ENCODE results near the gene ASB16.
A peak's percentile ranks its signal among the peaks of the same experiment; 100 is the strongest.
"Not testable (repeated sequence)": the region's sequence is repeated elsewhere in the genome, so short reads cannot be mapped to it uniquely, and the experiment has no call there.

Gene ASB16

GRCh38 chr17:44147812-44148211 lies 22.7 kb upstream of the ASB16 start:
- H2BK15ac ChIP-seq (replicated peaks; ENCODE audit: low read depth) = no peak overlapping the region
- H3K4me1 ChIP-seq (ENCODE audit: control insufficient read depth, low read depth, low read length) = no peaks in the 10 kb centered on the region
- H3K4me3 ChIP-seq (ENCODE audit: low read length) = no peak overlapping the region
- H3K79me2 ChIP-seq (ENCODE audit: control insufficient read depth, insufficient read depth, low read length) = peaks cover 31% of the 10 kb centered on the region
- no peak overlapping the region for H2BK120ac ChIP-seq (ENCODE audit: low read depth, low read length)
- peak overlapping the region; percentile 45 for H3K23ac ChIP-seq (ENCODE audit: low read length)
- H3K18ac ChIP-seq (ENCODE audit: low read length) = no peak overlapping the region
- no peaks in the 10 kb centered on the region for H3K27me3 ChIP-seq (ENCODE audit: insufficient read depth, low read length, poor library complexity)
- H2BK5ac ChIP-seq (ENCODE audit: low read length) = no peak overlapping the region
- H3K9ac ChIP-seq (ENCODE audit: low read length) = no peak overlapping the region
- H3K56ac ChIP-seq (ENCODE audit: low read length) = no peak overlapping the region
- no peak overlapping the region for H4K8ac ChIP-seq (ENCODE audit: low read depth, low read length)
- no peak overlapping the region for H4K5ac ChIP-seq (ENCODE audit: low read length)
- H3K36me3 ChIP-seq (ENCODE audit: control insufficient read depth, insufficient read depth, low read length) = peaks cover 14% of the 10 kb centered on the region
- H2AK5ac ChIP-seq (ENCODE audit: low read length) = no peak overlapping the region
- no peak overlapping the region for H3K4me2 ChIP-seq (ENCODE audit: low read length)
- H3K4ac ChIP-seq (ENCODE audit: low read depth, low read length) = no peak overlapping the region
- no peak overlapping the region for H3K27ac ChIP-seq (ENCODE audit: low read depth, low read length)
- DNase-seq = no peak
- no CpG with 5 or more reads among the region's 4 CpGs for WGBS (ENCODE audit: extremely low coverage, insufficient coverage, low lambda C conversion rate)
- peaks cover 24% of the 10 kb centered on the region for H3K79me1 ChIP-seq (ENCODE audit: low read length)

DNA sequence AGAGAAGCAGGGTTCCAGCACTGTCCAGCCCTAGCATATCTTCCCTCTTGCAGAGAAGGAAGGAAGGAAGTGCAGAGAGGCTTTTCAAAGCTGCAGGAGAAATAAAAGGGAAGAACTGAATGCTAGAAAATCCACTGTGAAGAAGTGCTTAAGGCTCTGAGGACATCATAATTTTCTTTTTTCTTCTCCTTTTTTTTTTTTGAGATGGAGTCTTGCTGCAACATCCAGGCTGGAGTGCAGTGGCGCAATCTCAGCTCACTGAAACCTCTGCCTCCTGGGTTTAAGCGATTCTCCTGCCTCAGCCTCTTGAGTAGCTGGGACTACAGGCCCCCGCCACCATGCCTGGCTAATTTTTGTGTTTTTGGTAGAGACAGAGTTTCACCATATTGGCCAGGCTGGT lies 21.4 kb upstream of the ASB16 start:
- no CpG with 5 or more reads among the region's 3 CpGs for WGBS (ENCODE audit: extremely low coverage, insufficient coverage, low lambda C conversion rate)
- peaks cover 15% of the 10 kb centered on the region for H3K36me3 ChIP-seq (ENCODE audit: control insufficient read depth, insufficient read depth, low read length)
- H3K4ac ChIP-seq (ENCODE audit: low read depth, low read length) = not testable (repeated sequence)

DNA sequence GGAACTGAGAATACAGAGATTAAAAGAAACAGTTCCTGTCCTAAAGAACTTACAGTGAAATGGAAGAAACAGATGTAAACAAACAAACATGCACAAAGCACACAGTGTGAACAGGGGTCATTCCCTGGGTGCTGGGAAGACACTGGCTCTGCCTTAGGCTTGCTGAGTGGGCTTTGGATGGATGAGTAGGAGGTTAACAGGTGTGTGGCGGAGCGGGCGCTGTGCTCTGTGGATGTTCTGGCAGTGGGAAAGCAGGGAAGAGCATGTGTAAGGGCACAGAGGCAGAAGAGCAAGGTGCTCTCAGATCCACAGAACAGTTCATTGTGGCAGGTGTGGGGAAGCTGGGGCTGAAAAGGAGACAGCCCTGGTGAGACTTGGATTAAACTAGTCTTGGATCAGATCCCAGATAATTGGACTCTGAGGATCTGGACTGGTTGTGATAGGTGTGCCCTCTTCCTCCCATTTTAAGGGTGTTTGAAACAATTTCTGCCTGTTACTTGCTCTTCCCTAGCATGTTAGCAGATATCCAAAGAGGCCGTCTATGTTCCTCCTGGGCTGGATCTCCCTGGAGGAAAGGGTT lies 20.7 kb upstream of the ASB16 start:
- no peak overlapping the region for H4K5ac ChIP-seq (ENCODE audit: low read length)
- DNase-seq = no peak
- peaks cover 15% of the 10 kb centered on the region for H3K36me3 ChIP-seq (ENCODE audit: control insufficient read depth, insufficient read depth, low read length)
- peaks cover 25% of the 10 kb centered on the region for H3K79me1 ChIP-seq (ENCODE audit: low read length)
- no peak overlapping the region for H3K4me2 ChIP-seq (ENCODE audit: low read length)
- no peak overlapping the region for H3K23ac ChIP-seq (ENCODE audit: low read length)
- no peaks in the 10 kb centered on the region for H3K27me3 ChIP-seq (ENCODE audit: insufficient read depth, low read length, poor library complexity)
- H3K9ac ChIP-seq (ENCODE audit: low read length) = no peak overlapping the region
- H4K8ac ChIP-seq (ENCODE audit: low read depth, low read length) = no peak overlapping the region
- no peak overlapping the region for H2BK5ac ChIP-seq (ENCODE audit: low read length)
- no peak overlapping the region for H2BK15ac ChIP-seq (replicated peaks; ENCODE audit: low read depth)
- WGBS (ENCODE audit: extremely low coverage, insufficient coverage, low lambda C conversion rate) = no CpG with 5 or more reads among the region's 4 CpGs
- H2AK5ac ChIP-seq (ENCODE audit: low read length) = no peak overlapping the region
- peaks cover 26% of the 10 kb centered on the region for H3K79me2 ChIP-seq (ENCODE audit: control insufficient read depth, insufficient read depth, low read length)
- no peak overlapping the region for H3K4me3 ChIP-seq (ENCODE audit: low read length)
- H3K18ac ChIP-seq (ENCODE audit: low read length) = no peak overlapping the region
- H3K27ac ChIP-seq (ENCODE audit: low read depth, low read length) = no peak overlapping the region
- no peaks in the 10 kb centered on the region for H3K4me1 ChIP-seq (ENCODE audit: control insufficient read depth, low read depth, low read length)
- no peak overlapping the region for H3K56ac ChIP-seq (ENCODE audit: low read length)
- H3K4ac ChIP-seq (ENCODE audit: low read depth, low read length) = no peak overlapping the region
- no peak overlapping the region for H2BK120ac ChIP-seq (ENCODE audit: low read depth, low read length)

More for the DNA sequence above, 21.4 kb upstream of the ASB16 start:
- not testable (repeated sequence) for H3K23ac ChIP-seq (ENCODE audit: low read length); H4K5ac ChIP-seq (ENCODE audit: low read length); H3K56ac ChIP-seq (ENCODE audit: low read length); H3K4me1 ChIP-seq (ENCODE audit: control insufficient read depth, low read depth, low read length); H3K4me3 ChIP-seq (ENCODE audit: low read length); H3K9ac ChIP-seq (ENCODE audit: low read length); H3K4me2 ChIP-seq (ENCODE audit: low read length); DNase-seq; H4K8ac ChIP-seq (ENCODE audit: low read depth, low read length); H2AK5ac ChIP-seq (ENCODE audit: low read length); H2BK120ac ChIP-seq (ENCODE audit: low read depth, low read length); H3K18ac ChIP-seq (ENCODE audit: low read length); H3K27ac ChIP-seq (ENCODE audit: low read depth, low read length); H3K27me3 ChIP-seq (ENCODE audit: insufficient read depth, low read length, poor library complexity); H2BK15ac ChIP-seq (replicated peaks; ENCODE audit: low read depth); H2BK5ac ChIP-seq (ENCODE audit: low read length)
- Histone ChIP-seq H3K79me2 (ENCODE audit: control insufficient read depth, insufficient read depth, low read length) (peaks cover 26% of the 10 kb centered on the region), H3K79me1 (ENCODE audit: low read length) (peaks cover 25% of the 10 kb centered on the region)

DNA sequence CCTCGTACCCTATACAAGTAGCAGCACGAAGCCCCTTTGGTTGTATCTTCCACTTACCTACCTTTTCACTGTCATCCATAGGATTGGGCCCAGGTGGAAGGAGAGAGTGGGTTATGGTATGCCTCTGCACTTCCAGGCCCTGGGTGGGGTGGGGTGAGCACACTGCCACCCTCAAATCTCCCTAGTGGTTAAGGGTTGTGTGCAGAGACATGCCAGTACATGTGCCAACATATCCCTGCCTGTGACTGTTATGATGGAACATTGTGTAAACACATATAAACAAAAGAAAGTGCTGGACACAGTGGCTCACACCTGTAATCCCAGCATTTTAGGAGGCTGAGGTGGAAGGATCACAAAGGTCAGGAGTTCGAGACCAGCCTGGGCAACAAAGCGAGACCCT lies 17.6 kb upstream of the ASB16 start:
- no peak overlapping the region for H4K5ac ChIP-seq (ENCODE audit: low read length)
- H3K27me3 ChIP-seq (ENCODE audit: insufficient read depth, low read length, poor library complexity) = no peaks in the 10 kb centered on the region
- H3K79me2 ChIP-seq (ENCODE audit: control insufficient read depth, insufficient read depth, low read length) = peaks cover 25% of the 10 kb centered on the region
- no peak overlapping the region for H2BK15ac ChIP-seq (replicated peaks; ENCODE audit: low read depth)
- H3K9ac ChIP-seq (ENCODE audit: low read length) = no peak overlapping the region
- H3K4me3 ChIP-seq (ENCODE audit: low read length) = no peak overlapping the region
- H3K56ac ChIP-seq (ENCODE audit: low read length) = no peak overlapping the region
- peaks cover 22% of the 10 kb centered on the region for H3K79me1 ChIP-seq (ENCODE audit: low read length)
- no peak overlapping the region for H2BK120ac ChIP-seq (ENCODE audit: low read depth, low read length)
- H4K8ac ChIP-seq (ENCODE audit: low read depth, low read length) = no peak overlapping the region
- no CpG with 5 or more reads among the region's 4 CpGs for WGBS (ENCODE audit: extremely low coverage, insufficient coverage, low lambda C conversion rate)
- no peak overlapping the region for H3K23ac ChIP-seq (ENCODE audit: low read length)
- no peak overlapping the region for H3K18ac ChIP-seq (ENCODE audit: low read length)
- no peak overlapping the region for H2AK5ac ChIP-seq (ENCODE audit: low read length)
- DNase-seq = no peak
- H3K36me3 ChIP-seq (ENCODE audit: control insufficient read depth, insufficient read depth, low read length) = peaks cover 18% of the 10 kb centered on the region
- no peak overlapping the region for H3K4me2 ChIP-seq (ENCODE audit: low read length)
- no peak overlapping the region for H3K4ac ChIP-seq (ENCODE audit: low read depth, low read length)
- no peak overlapping the region for H2BK5ac ChIP-seq (ENCODE audit: low read length)
- no peak overlapping the region for H3K27ac ChIP-seq (ENCODE audit: low read depth, low read length)
- H3K4me1 ChIP-seq (ENCODE audit: control insufficient read depth, low read depth, low read length) = no peaks in the 10 kb centered on the region

DNA sequence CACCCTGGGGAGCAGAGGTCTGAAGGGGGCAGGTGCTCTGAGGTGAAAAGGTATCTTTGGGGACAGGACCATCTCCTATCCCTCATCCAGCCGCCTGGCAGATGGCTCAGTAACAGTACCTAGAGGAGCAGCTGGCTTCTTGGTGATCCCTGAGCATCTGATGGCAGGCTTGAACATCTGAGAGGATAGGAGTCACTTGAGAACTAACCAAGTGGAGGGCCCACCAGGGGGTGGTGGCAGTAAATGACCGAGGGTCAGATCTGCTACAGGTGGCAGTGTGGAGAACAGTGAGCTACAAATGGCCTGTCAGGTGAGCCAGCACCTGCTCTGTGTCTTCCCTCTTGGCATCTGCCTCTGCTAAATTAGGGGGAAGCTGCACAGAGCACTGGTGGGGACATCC lies 15.0 kb upstream of the ASB16 start:
- Histone ChIP-seq H3K36me3 (ENCODE audit: control insufficient read depth, insufficient read depth, low read length) (peaks cover 14% of the 10 kb centered on the region), H2BK15ac (replicated peaks; ENCODE audit: low read depth) (no peak overlapping the region), H3K4me1 (ENCODE audit: control insufficient read depth, low read depth, low read length) (no peaks in the 10 kb centered on the region), H4K5ac (ENCODE audit: low read length) (no peak overlapping the region), H3K4ac (ENCODE audit: low read depth, low read length) (no peak overlapping the region), H3K79me1 (ENCODE audit: low read length) (peaks cover 12% of the 10 kb centered on the region), H3K4me2 (ENCODE audit: low read length) (no peak overlapping the region), H2AK5ac (ENCODE audit: low read length) (no peak overlapping the region), H3K27ac (ENCODE audit: low read depth, low read length) (no peak overlapping the region), H3K9ac (ENCODE audit: low read length) (no peak overlapping the region), H2BK5ac (ENCODE audit: low read length) (no peak overlapping the region), H3K79me2 (ENCODE audit: control insufficient read depth, insufficient read depth, low read length) (peaks cover 14% of the 10 kb centered on the region), H3K18ac (ENCODE audit: low read length) (no peak overlapping the region), H4K8ac (ENCODE audit: low read depth, low read length) (no peak overlapping the region), H3K56ac (ENCODE audit: low read length) (no peak overlapping the region), H3K23ac (ENCODE audit: low read length) (no peak overlapping the region), H3K27me3 (ENCODE audit: insufficient read depth, low read length, poor library complexity) (no peaks in the 10 kb centered on the region), H2BK120ac (ENCODE audit: low read depth, low read length) (no peak overlapping the region), H3K4me3 (ENCODE audit: low read length) (no peak overlapping the region)
- DNase-seq = no peak
- no CpG with 5 or more reads among the region's 2 CpGs for WGBS (ENCODE audit: extremely low coverage, insufficient coverage, low lambda C conversion rate)

Measured in mesendoderm (in vitro differentiated cells).